ENCODE data around the gene EID2.

Gene EID2

DNA sequence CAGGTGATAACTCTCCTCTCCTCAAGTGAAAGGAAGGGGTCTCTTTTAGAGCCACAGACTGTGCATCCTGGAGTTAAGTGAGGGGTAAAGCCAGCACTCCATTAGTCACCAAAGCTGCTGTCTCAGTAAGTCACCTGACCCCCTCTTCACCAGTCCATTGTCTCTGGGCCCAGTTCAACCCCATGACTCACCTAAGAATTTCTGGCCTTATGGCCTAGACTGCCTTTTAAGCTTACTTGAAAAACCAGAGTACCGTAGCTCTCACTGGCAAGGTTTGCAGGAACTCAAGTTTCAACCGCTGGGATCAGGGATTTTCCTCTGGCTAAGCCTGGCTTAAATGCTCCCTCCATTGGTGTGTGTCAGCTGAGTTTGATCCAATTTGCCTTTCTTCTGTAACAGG lies 23.4 kb upstream of the EID2 start:
- no peak for DNase-seq (ENCODE audit: low read depth, low spot score)
- TF ChIP-seq SUZ12 (IDR thresholded peaks at IDR 0.05; ENCODE audit: extremely low read depth, insufficient read depth, insufficient read length), result no peak
- no peak for TF ChIP-seq YY1 (IDR thresholded peaks at IDR 0.05; ENCODE audit: insufficient read depth, insufficient read length)
- Histone ChIP-seq H3K9me3 (ENCODE audit: insufficient read depth, low read length) (no peaks in the 10 kb centered on the region), H3K27me3 (ENCODE audit: insufficient read depth, insufficient read length) (peaks cover 9% of the 10 kb centered on the region), H3K9ac (ENCODE audit: insufficient read length, low read depth) (no peak overlapping the region), H3K4me3 (ENCODE audit: insufficient read length, low read depth) (no peak overlapping the region), H3K4me1 (ENCODE audit: insufficient read depth, insufficient read length) (no peaks in the 10 kb centered on the region), H3K36me3 (ENCODE audit: insufficient read depth, insufficient read length, low read length) (no peaks in the 10 kb centered on the region)

GRCh38 chr19:39558624-39559117 lies 18.7 kb upstream of the EID2 start:
- no peak for TF ChIP-seq SUZ12 (IDR thresholded peaks at IDR 0.05; ENCODE audit: extremely low read depth, insufficient read depth, insufficient read length)
- no peak for TF ChIP-seq YY1 (IDR thresholded peaks at IDR 0.05; ENCODE audit: insufficient read depth, insufficient read length)
- no peak for TF ChIP-seq ZNF274 (IDR thresholded peaks at IDR 0.05; ENCODE audit: low read depth, low read length)
- Histone ChIP-seq H3K4me3 (ENCODE audit: insufficient read length, low read depth) (no peak overlapping the region), H3K36me3 (ENCODE audit: insufficient read depth, insufficient read length, low read length) (no peaks in the 10 kb centered on the region), H3K27me3 (ENCODE audit: insufficient read depth, insufficient read length) (no peaks in the 10 kb centered on the region), H3K9me3 (ENCODE audit: insufficient read depth, low read length) (no peaks in the 10 kb centered on the region), H3K4me1 (ENCODE audit: insufficient read depth, insufficient read length) (no peaks in the 10 kb centered on the region), H3K9ac (ENCODE audit: insufficient read length, low read depth) (no peak overlapping the region)
- DNase-seq (ENCODE audit: low read depth, low spot score), result no peak

DNA sequence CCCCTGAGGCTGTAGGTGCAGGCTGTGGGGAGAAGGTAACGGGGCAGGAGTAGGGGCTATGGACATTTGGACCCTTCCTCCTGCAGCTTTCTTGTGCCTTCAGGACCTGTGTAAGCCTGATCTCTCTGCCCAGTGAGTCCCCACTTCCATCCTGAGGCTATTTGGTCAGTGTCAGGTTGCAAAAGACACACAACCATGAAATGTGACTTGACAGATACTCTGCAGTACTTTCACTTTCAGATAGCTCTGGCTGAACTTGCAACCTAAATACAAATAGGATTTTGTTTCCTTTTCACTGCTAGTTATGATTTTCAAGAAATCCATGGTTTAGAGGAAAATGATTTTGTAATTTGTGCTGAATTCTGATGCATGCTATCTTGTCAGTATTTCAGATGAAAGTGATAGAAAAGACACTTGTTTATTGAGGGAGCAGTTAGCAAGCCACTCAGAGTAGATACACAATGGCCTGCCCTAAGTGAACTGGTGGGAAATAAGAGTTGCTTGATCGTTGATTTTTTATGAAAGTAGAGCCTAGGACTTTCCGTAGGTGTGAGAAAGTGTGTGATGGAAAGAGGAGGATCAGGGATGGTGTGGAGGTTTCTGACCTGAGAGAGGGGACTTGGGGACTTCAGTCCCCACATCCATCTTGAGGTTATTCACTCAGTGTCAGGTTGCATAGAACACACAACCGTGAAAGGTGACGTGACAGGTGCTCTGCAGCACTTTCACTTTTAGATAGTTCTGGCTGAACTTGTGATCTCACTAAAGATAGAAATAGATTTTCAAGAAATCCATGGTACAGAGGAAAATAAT lies 18.1 kb upstream of the EID2 start:
- no peak for DNase-seq (ENCODE audit: low read depth, low spot score)
- no peaks in the 10 kb centered on the region for H3K9me3 ChIP-seq (ENCODE audit: insufficient read depth, low read length)
- H3K36me3 ChIP-seq (ENCODE audit: insufficient read depth, insufficient read length, low read length), result no peaks in the 10 kb centered on the region
- H3K4me1 ChIP-seq (ENCODE audit: insufficient read depth, insufficient read length), result no peaks in the 10 kb centered on the region
- TF ChIP-seq SUZ12 (IDR thresholded peaks at IDR 0.05; ENCODE audit: extremely low read depth, insufficient read depth, insufficient read length) (no peak), ZNF274 (IDR thresholded peaks at IDR 0.05; ENCODE audit: low read depth, low read length) (no peak), YY1 (IDR thresholded peaks at IDR 0.05; ENCODE audit: insufficient read depth, insufficient read length) (no peak)
- H3K9ac ChIP-seq (ENCODE audit: insufficient read length, low read depth), result no peak overlapping the region
- peaks cover under 1% of the 10 kb centered on the region for H3K27me3 ChIP-seq (ENCODE audit: insufficient read depth, insufficient read length)
- H3K4me3 ChIP-seq (ENCODE audit: insufficient read length, low read depth), result no peak overlapping the region

- Histone ChIP-seq H3K4me3 (ENCODE audit: insufficient read length, low read depth) (no peak overlapping the region), H3K4me1 (ENCODE audit: insufficient read depth, insufficient read length) (no peaks in the 10 kb centered on the region), H3K27me3 (ENCODE audit: insufficient read depth, insufficient read length) (peaks cover 3% of the 10 kb centered on the region), H3K9me3 (ENCODE audit: insufficient read depth, low read length) (no peaks in the 10 kb centered on the region), H3K9ac (ENCODE audit: insufficient read length, low read depth) (no peak overlapping the region), H3K36me3 (ENCODE audit: insufficient read depth, insufficient read length, low read length) (no peaks in the 10 kb centered on the region)
- TF ChIP-seq YY1 (IDR thresholded peaks at IDR 0.05; ENCODE audit: insufficient read depth, insufficient read length), result no peak
- TF ChIP-seq ZNF274 (IDR thresholded peaks at IDR 0.05; ENCODE audit: low read depth, low read length), result no peak
- no peak for TF ChIP-seq SUZ12 (IDR thresholded peaks at IDR 0.05; ENCODE audit: extremely low read depth, insufficient read depth, insufficient read length)
- DNase-seq (ENCODE audit: low read depth, low spot score), result no peak
Observed at GRCh38 chr19:39555883-39556282, 15.9 kb upstream of the EID2 start.

- no peaks in the 10 kb centered on the region for H3K9me3 ChIP-seq (ENCODE audit: insufficient read depth, low read length)
- no peaks in the 10 kb centered on the region for H3K36me3 ChIP-seq (ENCODE audit: insufficient read depth, insufficient read length, low read length)
- no peaks in the 10 kb centered on the region for H3K4me1 ChIP-seq (ENCODE audit: insufficient read depth, insufficient read length)
- H3K4me3 ChIP-seq (ENCODE audit: insufficient read length, low read depth), result no peak overlapping the region
- H3K27me3 ChIP-seq (ENCODE audit: insufficient read depth, insufficient read length), result peaks cover 3% of the 10 kb centered on the region
- DNase-seq (ENCODE audit: low read depth, low spot score), result no peak
- H3K9ac ChIP-seq (ENCODE audit: insufficient read length, low read depth), result no peak overlapping the region
- TF ChIP-seq YY1 (IDR thresholded peaks at IDR 0.05; ENCODE audit: insufficient read depth, insufficient read length), result no peak
- no peak for TF ChIP-seq SUZ12 (IDR thresholded peaks at IDR 0.05; ENCODE audit: extremely low read depth, insufficient read depth, insufficient read length)
- TF ChIP-seq ZNF274 (IDR thresholded peaks at IDR 0.05; ENCODE audit: low read depth, low read length), result no peak
Observed at GRCh38 chr19:39554701-39555311, 14.8 kb upstream of the EID2 start.

GRCh38 chr19:39553082-39553652 lies 13.2 kb upstream of the EID2 start:
- no peak overlapping the region for H3K4me3 ChIP-seq (ENCODE audit: insufficient read length, low read depth)
- no peaks in the 10 kb centered on the region for H3K9me3 ChIP-seq (ENCODE audit: insufficient read depth, low read length)
- H3K27me3 ChIP-seq (ENCODE audit: insufficient read depth, insufficient read length), result peaks cover 3% of the 10 kb centered on the region
- H3K36me3 ChIP-seq (ENCODE audit: insufficient read depth, insufficient read length, low read length), result no peaks in the 10 kb centered on the region
- TF ChIP-seq YY1 (IDR thresholded peaks at IDR 0.05; ENCODE audit: insufficient read depth, insufficient read length), result no peak
- no peak for TF ChIP-seq SUZ12 (IDR thresholded peaks at IDR 0.05; ENCODE audit: extremely low read depth, insufficient read depth, insufficient read length)
- no peak for TF ChIP-seq ZNF274 (IDR thresholded peaks at IDR 0.05; ENCODE audit: low read depth, low read length)
- DNase-seq (ENCODE audit: low read depth, low spot score), result no peak
- no peaks in the 10 kb centered on the region for H3K4me1 ChIP-seq (ENCODE audit: insufficient read depth, insufficient read length)
- no peak overlapping the region for H3K9ac ChIP-seq (ENCODE audit: insufficient read length, low read depth)

DNA sequence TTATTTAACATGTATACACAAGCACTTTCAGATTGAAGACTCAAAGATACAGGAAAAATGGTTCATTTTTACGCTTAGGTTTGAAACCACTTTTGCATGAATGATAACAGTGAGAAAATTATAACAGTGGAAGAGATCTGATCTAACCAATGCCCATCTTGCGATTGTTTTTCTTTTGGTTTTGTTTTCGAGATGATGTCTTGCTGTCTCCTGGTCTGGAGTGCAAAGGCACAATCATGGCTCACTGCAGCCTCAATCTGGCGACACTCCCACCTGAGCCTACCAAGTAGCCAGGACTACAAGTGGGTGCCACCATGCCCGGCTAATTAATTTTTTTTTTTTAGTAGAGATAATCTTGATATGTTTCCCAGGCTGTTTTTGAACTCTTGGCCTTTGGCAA lies 10.2 kb upstream of the EID2 start:
- Histone ChIP-seq H3K9ac (ENCODE audit: insufficient read length, low read depth) (no peak overlapping the region), H3K4me3 (ENCODE audit: insufficient read length, low read depth) (no peak overlapping the region), H3K27me3 (ENCODE audit: insufficient read depth, insufficient read length) (peaks cover 3% of the 10 kb centered on the region), H3K9me3 (ENCODE audit: insufficient read depth, low read length) (no peaks in the 10 kb centered on the region), H3K36me3 (ENCODE audit: insufficient read depth, insufficient read length, low read length) (no peaks in the 10 kb centered on the region), H3K4me1 (ENCODE audit: insufficient read depth, insufficient read length) (no peaks in the 10 kb centered on the region)
- DNase-seq (ENCODE audit: low read depth, low spot score), result no peak
- TF ChIP-seq SUZ12 (IDR thresholded peaks at IDR 0.05; ENCODE audit: extremely low read depth, insufficient read depth, insufficient read length), result no peak
- TF ChIP-seq YY1 (IDR thresholded peaks at IDR 0.05; ENCODE audit: insufficient read depth, insufficient read length), result no peak
- TF ChIP-seq ZNF274 (IDR thresholded peaks at IDR 0.05; ENCODE audit: low read depth, low read length), result no peak
